ENCODE measurements around the gene RMND5A.

The RMND5A gene

DNA sequence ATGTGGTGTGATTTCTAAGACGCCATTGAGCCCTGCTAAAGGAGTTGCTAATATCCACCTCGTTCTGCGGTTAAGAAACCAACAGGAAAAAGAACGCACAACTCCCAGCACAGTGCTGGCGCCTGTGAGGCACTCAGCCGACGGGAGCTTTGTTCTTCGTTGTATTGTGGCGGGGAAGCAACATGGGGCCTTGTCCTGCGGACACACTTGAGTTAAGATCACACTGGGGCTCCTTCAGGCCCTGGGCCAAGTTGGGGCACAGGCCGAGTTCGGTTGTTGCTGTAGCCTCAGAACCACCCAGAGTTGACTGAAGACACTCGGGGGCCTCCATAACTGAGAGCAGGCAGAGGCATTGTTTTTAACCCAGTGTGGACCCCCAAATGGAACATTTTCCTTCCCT, 101.2 kb downstream of the RMND5A start:
- no peak overlapping the region for H3K4me3 ChIP-seq (ENCODE audit: low read depth, low read length)
- TF ChIP-seq CTCF (IDR thresholded peaks at IDR 0.05; ENCODE audit: borderline replicate concordance, insufficient read depth, low read depth, low read length), result no peak

DNA sequence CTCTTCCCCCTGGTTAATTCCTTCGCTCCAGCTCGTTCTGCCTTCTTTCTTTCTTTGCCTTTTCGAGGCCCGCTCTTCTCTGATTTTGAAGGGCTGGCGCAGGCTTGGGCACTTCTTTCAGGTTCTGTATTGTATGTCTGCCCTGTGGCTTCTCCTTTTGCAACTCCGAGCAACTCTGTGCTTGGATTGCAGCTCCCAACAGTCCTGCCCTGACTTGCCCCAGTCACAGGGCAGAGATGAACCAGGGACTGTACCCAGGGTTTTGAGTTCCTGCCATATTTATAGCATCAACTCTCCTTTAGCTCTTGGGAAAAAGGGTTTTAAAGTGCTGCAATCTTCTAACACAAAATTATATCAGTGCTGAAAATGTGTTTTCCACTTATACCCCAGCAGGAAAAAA, 101.8 kb downstream of the RMND5A start:
- H3K4me3 ChIP-seq (ENCODE audit: low read depth, low read length), result no peak overlapping the region
- TF ChIP-seq CTCF (IDR thresholded peaks at IDR 0.05; ENCODE audit: borderline replicate concordance, insufficient read depth, low read depth, low read length), result no peak

DNA sequence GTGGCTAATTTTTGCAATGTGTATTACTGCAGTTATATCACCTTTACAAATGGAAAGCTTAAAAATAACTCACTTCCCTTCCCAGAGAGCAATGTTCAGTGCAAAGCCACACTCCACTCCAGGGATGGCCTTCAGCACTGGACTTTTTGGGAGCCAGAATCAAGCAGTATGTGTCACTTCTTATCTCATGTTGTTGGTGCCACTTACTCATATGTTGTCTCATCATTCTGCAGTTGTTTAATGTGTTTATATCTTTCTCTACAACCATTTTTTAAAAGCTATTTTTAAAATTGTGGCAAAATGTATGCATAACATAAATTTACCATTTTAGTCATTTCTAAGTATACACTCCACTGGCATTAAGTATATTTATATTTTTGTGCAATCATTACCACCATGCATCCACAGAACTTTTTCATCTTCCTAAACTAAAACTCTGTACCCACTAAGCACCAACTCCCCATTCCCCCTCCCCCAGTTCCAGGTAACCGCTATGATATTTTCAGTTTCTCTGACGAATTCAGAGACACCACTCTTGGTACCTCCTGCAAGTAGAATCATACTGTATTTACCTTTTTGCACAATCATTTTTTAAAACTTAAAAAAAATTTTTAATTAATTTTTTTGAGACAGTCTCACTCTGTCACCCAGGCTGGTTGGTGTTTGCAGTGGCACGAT, 102.7 kb downstream of the RMND5A start:
- no peak overlapping the region for H3K4me3 ChIP-seq (ENCODE audit: low read depth, low read length)
- no peak for TF ChIP-seq CTCF (IDR thresholded peaks at IDR 0.05; ENCODE audit: borderline replicate concordance, insufficient read depth, low read depth, low read length)

GRCh38 chr2:86825036-86825692, 105.1 kb downstream of the RMND5A start:
- no peak for TF ChIP-seq CTCF (IDR thresholded peaks at IDR 0.05; ENCODE audit: borderline replicate concordance, insufficient read depth, low read depth, low read length)
- no peak overlapping the region for H3K4me3 ChIP-seq (ENCODE audit: low read depth, low read length)

DNA sequence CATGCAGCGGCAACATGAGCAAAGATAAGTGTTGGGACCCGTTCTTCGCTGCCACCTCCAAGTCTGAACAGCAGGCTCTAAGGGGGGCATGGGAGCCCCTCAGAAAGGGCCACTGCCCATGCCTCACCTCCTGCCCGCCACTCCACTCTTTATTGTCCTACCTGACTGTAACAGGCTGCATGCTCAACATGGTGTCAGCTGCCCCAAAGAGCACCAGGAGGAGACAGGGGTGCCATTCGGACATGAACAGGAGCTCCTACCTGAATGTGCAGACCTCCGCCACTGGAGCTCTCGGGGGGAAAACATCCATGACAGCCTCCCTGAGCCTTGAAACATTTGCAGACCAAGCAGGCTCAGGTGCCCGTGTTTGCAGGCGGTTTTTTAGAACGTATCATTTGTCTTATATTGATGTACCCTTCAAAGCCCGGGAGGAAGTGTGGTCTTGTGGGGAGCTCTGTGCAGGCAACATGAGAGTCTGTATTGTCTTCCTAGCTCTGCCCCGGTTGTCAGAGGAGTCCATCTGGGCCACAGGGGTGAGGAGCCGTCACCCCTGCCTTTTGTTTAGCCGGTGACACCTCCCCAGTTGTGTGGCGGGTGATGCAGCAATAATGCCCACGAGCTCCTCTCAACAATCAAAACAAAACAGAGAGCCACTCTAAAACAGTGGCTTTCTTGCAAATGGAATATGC, 105.7 kb downstream of the RMND5A start:
- TF ChIP-seq CTCF (IDR thresholded peaks at IDR 0.05; ENCODE audit: borderline replicate concordance, insufficient read depth, low read depth, low read length), result no peak
- H3K4me3 ChIP-seq (ENCODE audit: low read depth, low read length), result no peak overlapping the region

DNA sequence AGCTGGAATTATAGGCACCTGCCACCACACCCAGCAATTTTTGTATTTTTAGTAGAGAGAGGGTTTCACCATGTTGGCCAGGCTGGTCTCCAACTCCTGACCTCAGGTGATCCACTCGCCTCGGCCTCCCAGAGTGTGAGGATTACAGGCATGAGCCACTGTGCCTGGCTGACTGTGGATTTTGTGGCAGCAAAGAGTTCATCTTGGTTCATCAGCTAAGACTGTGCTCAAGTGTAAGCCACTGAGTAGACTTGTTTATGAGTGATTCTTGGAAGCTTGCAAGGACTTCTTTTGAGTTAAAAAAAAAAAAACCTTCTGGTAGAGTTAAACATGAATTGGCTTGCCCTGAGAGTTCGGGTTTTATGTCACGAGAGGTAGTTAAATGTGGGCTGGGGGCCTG, 106.9 kb downstream of the RMND5A start:
- no peak for TF ChIP-seq CTCF (IDR thresholded peaks at IDR 0.05; ENCODE audit: borderline replicate concordance, insufficient read depth, low read depth, low read length)
- H3K4me3 ChIP-seq (ENCODE audit: low read depth, low read length), result no peak overlapping the region

Measured in GM12875 (cell line).